K562 (cell line): Measurements from ENCODE around the gene TLNRD1. TPM values are rescaled to one million over a fixed set of nuclear protein-coding genes. Genes with fewer than 3 reads are reported as not detected.

Source experiments
- EP400 ChIP-seq: fragments of 450-650 bp; IDR thresholded peaks from 2 replicates; pipeline ENCODE4 v1.6.1; 2017; ENCODE audit warnings: antibody characterized with exemption, mild to moderate bottlenecking, moderate library complexity
- HCFC1 ChIP-seq: IDR thresholded peaks from 2 replicates; pipeline ENCODE4 v1.6.1; 2012; ENCODE audit warnings: low read depth, low read length, improper control_type of control experiment
- L3MBTL2 ChIP-seq: fragments of 450-650 bp; IDR thresholded peaks from 2 replicates; pipeline ENCODE4 v1.6.1; 2016; ENCODE audit warnings: mild to moderate bottlenecking, moderate library complexity
- MAFG ChIP-seq: fragments of 450-650 bp; conservative IDR thresholded peaks from 2 replicates; pipeline ENCODE4 v1.6.1; 2016; ENCODE audit warnings: missing genetic modification characterization, missing compliant biosample characterization
- MCM3 ChIP-seq: fragments of 450-650 bp; IDR thresholded peaks from 2 replicates; pipeline ENCODE4 v1.6.1; 2016
- NCOA2 ChIP-seq, 2 experiments: fragments of 450-650 bp; IDR thresholded peaks; 2 replicates each; pipeline ENCODE4 v1.6.1; 2018; ENCODE audit warnings: mild to moderate bottlenecking in 2 of 2, moderate library complexity in 1 of 2; ENCODE audit not compliant: partially characterized antibody in 2 of 2
- NRF1 ChIP-seq, 2 experiments: fragments of 450-650 bp; IDR thresholded peaks in 1 of 2; conservative IDR thresholded peaks in 1 of 2; 2 replicates each; pipeline ENCODE4 v1.6.1; 2014; ENCODE audit warnings: mild to moderate bottlenecking in 2 of 2
- RBM15 ChIP-seq: fragments of 200-400 bp; formaldehyde crosslinking; IDR thresholded peaks from 2 replicates; pipeline ENCODE4 v1.6.1; 2018; ENCODE audit warnings: mild to moderate bottlenecking, low read length, moderate library complexity; ENCODE audit not compliant: insufficient read depth
- RBM17 ChIP-seq: fragments of 200-400 bp; formaldehyde crosslinking; IDR thresholded peaks from 2 replicates; pipeline ENCODE4 v1.6.1; 2017; ENCODE audit warnings: low read depth, mild to moderate bottlenecking, low read length, borderline replicate concordance
- RREB1 ChIP-seq: fragments of 250-450 bp; sonication (Bioruptor Pico); IDR thresholded peaks from 2 replicates; pipeline ENCODE4 v1.4.0; 2020
- polyA plus RNA-seq, 8 experiments: library from polyadenylated mRNA; depleted of rRNA in 4 of 8; stranded (reverse) in 5 of 8; unstranded in 3 of 8; fragments of >200 nt; fragmentation: Nextera tagmentation in 2 of 8; fragmentation: Illumina TruSeq in 1 of 8; extraction: Ambion mirVana in 2 of 8; extraction: Trizol in 1 of 8; gene quantifications; 2 replicates each; pipeline versions ENCODE4 v1.2.1 to v1.2.3, GENCODE V29; 2011 to 2014; ENCODE audit warnings: inconsistent platforms in 1 of 8, missing spikeins in 1 of 8
- total RNA-seq, 7 experiments: library from RNA; depleted of rRNA in 6 of 7; stranded (reverse); fragments of >200 nt in 6 of 7; fragmentation: Illumina TruSeq in 2 of 7; extraction: Trizol in 2 of 7; gene quantifications; 2 replicates each; pipeline versions ENCODE4 v1.2.1 to v1.2.3, GENCODE V29; 2011 to 2021; ENCODE audit warnings: low replicate concordance in 1 of 7
- TF ChIP-seq, protein P1 (sequence below), 2 experiments: fragments of 450-650 bp; IDR thresholded peaks; 2 replicates each; pipeline ENCODE4 v1.6.1; 2016; ENCODE audit warnings: mild to moderate bottlenecking in 2 of 2, borderline replicate concordance in 1 of 2, low read depth in 1 of 2, moderate library complexity in 1 of 2
- TF ChIP-seq, protein P2 (sequence below): fragments of 450-650 bp; IDR thresholded peaks from 2 replicates; pipeline ENCODE4 v1.6.1; 2017; ENCODE audit warnings: antibody characterized with exemption

The TLNRD1 gene
- total and polyA plus RNA-seq, 9 of the 15 experiments (the other 6 are each of a cell fraction or from before 2014, with no cell fraction given): 1.1 to 33.1 (median 5.7) TPM

DNA sequence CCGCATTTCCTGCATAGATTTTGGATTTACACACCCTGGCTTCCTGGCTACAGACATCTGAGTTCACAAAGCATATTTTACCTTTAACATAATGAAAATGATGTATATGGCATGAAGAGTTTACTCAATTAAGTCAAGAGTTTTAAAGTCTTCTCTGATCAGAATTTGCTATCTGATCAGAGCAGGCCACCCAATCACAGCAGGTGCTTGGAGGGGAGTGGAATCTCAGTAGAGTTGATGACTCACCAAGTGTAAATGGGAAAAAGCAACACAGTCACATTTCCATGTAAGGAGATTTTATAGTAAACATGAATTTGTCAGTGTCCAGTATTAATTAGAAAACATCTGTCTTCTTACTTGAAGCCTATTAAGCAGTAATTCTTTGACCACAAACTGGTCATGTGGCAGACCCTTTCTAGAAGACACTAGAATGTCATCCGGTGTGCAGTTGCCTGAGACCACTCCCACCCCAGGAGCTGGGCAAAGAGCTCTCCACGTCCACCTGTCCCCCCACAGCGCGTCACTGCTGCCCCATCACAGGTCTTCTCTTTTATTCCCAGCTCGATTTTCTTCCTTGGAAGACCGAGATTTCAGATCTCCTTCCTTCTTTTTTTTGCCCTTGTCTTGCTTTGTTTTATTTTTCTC lies 21.9 kb upstream of the TLNRD1 start (continued):
- TF ChIP-seq RREB1 (CRISPR knock-in tag) (no peak), NRF1 (conservative IDR thresholded peaks at IDR 0.05 in 1 of 2, IDR thresholded peaks at IDR 0.05 in 1 of 2) (no peak), MAFG (tag) (no peak), EP400 (no peak), L3MBTL2 (no peak), RBM17 (no peak), MCM3 (no peak), HCFC1 (no peak), NCOA2 (IDR thresholded peaks at IDR 0.05; ENCODE audit: partially characterized antibody in 2 of 2) (no peak), RBM15 (no peak)
- TF ChIP-seq, protein P1, sequence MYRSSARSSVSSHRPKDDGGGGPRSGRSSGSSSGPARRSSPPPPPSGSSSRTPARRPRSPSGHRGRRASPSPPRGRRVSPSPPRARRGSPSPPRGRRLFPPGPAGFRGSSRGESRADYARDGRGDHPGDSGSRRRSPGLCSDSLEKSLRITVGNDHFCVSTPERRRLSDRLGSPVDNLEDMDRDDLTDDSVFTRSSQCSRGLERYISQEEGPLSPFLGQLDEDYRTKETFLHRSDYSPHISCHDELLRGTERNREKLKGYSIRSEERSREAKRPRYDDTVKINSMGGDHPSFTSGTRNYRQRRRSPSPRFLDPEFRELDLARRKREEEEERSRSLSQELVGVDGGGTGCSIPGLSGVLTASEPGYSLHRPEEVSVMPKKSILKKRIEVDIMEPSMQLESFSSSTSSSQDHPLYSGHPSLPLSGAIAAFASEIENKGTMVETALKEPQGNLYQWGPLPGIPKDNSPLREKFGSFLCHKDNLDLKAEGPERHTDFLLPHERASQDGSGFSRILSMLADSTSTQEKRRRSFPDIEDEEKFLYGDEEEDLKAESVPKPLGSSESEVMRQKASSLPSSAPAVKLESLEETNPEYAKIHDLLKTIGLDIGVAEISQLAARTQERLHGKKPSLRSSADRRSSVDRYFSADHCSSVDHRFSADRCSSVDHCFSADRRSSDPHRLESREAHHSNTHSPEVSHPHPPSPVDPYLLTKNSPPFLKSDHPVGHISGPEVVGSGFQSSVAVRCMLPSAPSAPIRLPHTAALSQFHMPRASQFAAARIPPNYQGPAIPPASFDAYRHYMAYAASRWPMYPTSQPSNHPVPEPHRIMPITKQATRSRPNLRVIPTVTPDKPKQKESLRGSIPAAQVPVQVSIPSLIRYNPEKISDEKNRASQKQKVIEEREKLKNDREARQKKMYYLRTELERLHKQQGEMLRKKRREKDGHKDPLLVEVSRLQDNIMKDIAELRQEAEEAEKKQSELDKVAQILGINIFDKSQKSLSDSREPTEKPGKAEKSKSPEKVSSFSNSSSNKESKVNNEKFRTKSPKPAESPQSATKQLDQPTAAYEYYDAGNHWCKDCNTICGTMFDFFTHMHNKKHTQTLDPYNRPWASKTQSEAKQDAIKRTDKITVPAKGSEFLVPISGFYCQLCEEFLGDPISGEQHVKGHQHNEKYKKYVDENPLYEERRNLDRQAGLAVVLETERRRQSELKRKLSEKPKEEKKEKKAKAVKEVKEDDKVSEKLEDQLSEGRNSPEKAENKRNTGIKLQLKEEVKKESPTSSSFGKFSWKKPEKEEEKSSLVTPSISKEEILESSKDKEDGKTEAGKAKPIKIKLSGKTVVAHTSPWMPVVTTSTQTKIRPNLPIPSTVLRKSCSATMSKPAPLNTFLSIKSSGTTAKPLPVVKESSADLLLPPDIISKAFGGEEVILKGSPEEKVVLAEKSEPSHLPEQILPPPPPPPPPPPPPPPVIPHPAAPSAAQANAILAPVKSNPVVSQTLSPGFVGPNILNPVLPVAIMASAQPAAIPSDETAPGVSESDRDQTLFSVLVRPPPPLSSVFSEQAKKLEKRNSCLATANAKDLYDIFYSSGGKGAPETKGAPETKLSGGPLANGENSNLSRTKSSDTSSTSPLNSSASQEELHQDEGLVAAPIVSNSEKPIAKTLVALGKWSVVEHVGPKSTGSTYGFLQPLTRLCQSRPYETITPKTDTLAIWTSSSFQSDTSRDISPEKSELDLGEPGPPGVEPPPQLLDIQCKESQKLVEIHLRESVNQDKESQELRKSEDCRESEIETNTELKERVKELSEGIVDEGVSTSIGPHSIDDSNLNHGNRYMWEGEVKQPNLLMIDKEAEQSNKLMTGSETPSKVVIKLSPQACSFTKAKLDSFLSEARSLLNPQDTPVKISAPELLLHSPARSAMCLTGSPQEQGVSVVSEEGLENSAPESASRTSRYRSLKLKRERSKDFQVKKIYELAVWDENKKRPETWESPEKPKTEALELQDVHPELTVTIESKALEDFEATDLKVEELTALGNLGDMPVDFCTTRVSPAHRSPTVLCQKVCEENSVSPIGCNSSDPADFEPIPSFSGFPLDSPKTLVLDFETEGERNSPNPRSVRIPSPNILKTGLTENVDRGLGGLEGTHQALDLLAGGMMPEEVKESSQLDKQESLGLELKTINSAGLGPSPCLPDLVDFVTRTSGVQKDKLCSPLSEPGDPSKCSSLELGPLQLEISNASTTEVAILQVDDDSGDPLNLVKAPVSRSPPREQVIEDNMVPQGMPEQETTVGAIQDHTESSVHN (IDR thresholded peaks at IDR 0.05; ENCODE audit: borderline replicate concordance in 1 of 2, low read depth in 1 of 2): no peak
- TF ChIP-seq, protein P2, sequence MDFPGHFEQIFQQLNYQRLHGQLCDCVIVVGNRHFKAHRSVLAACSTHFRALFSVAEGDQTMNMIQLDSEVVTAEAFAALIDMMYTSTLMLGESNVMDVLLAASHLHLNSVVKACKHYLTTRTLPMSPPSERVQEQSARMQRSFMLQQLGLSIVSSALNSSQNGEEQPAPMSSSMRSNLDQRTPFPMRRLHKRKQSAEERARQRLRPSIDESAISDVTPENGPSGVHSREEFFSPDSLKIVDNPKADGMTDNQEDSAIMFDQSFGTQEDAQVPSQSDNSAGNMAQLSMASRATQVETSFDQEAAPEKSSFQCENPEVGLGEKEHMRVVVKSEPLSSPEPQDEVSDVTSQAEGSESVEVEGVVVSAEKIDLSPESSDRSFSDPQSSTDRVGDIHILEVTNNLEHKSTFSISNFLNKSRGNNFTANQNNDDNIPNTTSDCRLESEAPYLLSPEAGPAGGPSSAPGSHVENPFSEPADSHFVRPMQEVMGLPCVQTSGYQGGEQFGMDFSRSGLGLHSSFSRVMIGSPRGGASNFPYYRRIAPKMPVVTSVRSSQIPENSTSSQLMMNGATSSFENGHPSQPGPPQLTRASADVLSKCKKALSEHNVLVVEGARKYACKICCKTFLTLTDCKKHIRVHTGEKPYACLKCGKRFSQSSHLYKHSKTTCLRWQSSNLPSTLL: no peak
